HG02973 (cell line): ENCODE results near the gene ASL.
"Not testable (repeated sequence)": the region's sequence is repeated elsewhere in the genome, so short reads cannot be mapped to it uniquely, and the experiment has no call there.

Source experiments
- ATAC-seq: cut with Tn5 transposase; IDR thresholded peaks from one replicate; pipeline ENCODE4 v1.9.1; 2021; ENCODE audit warnings: moderate library complexity; ENCODE audit not compliant: unreplicated experiment

Gene ASL

DNA sequence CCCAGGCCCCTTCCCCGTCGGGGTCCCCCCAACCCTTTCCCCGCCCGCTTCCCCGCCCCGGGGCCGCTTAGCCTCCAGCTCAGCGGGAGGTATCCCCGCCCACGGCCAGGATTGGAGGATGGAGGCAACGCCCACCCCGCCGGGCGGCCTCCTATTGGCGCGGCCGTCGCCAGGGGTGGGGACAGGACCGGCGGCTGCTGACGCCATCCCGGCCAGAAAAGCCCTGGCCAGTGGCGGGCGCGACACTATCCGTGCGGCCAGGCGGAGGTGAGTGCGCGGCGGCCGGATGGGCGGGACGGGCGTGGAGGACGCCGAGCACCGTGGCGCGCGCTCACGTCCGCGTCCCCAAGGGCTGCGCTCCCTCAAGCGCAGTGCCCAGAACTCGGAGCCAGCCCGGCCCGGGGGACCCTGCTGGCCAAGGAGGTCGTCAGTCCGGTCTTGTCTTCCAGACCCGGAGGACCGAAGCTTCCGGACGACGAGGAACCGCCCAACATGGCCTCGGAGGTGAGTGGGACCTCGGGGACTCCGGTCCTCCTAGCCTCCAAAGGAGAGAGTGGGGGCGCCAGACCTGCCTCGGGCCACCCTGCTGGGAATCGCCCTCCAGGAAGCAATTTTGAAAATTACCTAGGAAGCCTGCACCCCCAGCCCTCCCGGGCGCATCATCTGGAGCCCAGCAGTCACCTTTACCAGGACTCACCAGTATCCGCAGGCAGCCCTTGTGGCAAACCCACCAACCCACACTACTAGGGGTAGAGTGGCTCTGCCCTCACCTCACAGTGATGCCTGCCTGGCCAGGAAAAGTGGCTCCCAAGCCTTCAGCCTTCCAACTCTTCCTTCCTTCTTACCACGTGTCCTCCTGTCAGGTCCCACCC is at the start of gene ASL:
TSS of gene ASL (plus strand) at position 230 of the 872 bp plus-strand sequence. CDS start at position 493, 263 bp downstream.
- ATAC-seq: peak; percentile 98

GRCh38 chr7:66028342-66028741 is 47.3 kb upstream of the ASL start:
- ATAC-seq: not testable (repeated sequence)

GRCh38 chr7:66033471-66034385 is 41.9 kb upstream of the ASL start:
- no peak for ATAC-seq

GRCh38 chr7:66034436-66035010 is 41.1 kb upstream of the ASL start:
- ATAC-seq: not testable (repeated sequence)

DNA sequence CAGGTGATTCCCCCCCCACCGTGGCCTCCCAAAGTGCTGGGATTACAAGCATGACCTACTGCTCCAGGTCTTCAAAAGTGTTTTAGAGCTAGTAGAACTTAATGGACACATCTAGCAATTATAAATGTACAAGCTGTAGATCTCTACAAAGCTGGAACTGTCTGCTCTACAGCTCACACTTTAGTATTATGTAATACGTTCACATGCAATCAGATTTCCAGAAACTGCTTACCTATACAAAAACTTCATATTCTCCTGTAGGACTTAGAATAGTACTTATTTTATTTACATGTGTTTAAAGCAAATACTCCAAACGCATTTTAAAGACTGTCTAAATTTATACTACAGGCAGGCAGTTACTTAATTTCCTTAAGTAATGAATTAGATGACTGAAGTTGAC is 39.2 kb upstream of the ASL start:
- ATAC-seq: no peak

- ATAC-seq: no peak
These were observed 38.8 kb upstream of the ASL start for GRCh38 chr7:66036788-66037187.

GRCh38 chr7:66039094-66039670 is 36.4 kb upstream of the ASL start:
- no peak for ATAC-seq

- ATAC-seq: no peak
These were observed 31.7 kb upstream of the ASL start for GRCh38 chr7:66043681-66044497.

GRCh38 chr7:66044498-66044854 is 31.1 kb upstream of the ASL start:
- ATAC-seq: not testable (repeated sequence)

- ATAC-seq: no peak
These were observed 28.2 kb upstream of the ASL start for GRCh38 chr7:66047426-66047825.

GRCh38 chr7:66049886-66050285 is 25.7 kb upstream of the ASL start:
- ATAC-seq: not testable (repeated sequence)

GRCh38 chr7:66050337-66050957 is 25.2 kb upstream of the ASL start:
- ATAC-seq: no peak

DNA sequence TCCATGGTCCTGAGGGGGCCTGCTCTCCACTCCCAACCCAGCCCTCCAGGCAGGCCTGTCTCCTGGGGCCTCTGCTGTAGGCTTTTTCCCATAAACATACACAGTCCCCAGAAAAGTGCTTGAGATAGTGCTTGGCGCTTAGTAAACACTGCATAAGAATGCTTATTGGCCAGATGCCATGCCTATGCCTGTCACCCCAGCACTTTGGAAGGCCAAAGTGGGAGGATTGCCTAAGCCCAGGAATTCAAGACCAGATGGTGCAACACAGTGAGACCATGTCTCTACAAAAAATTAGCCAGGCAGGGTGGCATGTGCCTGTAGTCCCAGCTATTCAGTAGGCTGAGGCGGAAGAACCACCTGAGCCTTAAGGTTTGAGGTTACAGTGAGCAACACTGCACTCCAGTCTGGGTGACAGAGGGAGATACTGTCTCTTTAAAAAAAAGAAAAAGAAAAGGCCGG is 24.6 kb upstream of the ASL start:
- ATAC-seq: no peak

DNA sequence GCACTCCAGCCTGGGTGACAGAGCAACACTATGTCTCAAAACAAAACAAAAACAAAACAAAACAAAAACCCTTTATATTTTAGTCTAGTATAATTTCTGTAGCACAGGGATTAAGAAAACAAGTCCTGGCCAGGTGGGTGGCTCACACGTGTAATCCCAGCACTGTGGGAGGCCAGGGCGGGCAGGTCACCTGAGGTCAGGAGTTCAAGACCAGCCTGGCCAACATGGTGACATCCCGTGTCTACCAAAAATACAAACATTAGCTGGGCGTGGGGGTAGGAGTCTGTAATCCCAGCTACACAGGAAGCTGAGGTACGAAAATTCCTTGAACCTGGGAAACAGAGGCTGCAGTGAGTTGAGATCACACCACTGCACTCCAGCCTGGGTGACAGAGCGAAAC is 23.2 kb upstream of the ASL start:
- no peak for ATAC-seq

DNA sequence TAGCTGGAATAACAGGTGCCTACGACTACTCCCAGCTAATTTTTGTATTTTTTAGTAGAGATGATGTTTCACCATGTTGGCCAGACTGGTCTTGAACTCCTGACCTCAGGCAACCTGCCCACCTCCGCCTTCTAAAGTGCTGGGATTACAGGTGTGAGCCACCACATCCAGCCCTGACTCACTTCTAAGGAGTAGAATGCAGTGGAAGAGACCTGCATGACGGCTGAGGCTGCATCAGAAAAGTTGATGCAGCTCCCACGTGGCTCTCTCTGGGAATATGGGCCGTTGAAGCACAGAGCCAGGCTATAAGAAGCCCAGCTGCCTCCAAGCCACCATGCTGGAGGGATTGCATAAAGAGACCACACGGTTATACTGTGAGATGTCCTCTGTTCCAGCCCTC is 21.6 kb upstream of the ASL start:
- ATAC-seq: no peak

GRCh38 chr7:66055321-66055956 is 20.2 kb upstream of the ASL start:
- ATAC-seq: peak; percentile 69

DNA sequence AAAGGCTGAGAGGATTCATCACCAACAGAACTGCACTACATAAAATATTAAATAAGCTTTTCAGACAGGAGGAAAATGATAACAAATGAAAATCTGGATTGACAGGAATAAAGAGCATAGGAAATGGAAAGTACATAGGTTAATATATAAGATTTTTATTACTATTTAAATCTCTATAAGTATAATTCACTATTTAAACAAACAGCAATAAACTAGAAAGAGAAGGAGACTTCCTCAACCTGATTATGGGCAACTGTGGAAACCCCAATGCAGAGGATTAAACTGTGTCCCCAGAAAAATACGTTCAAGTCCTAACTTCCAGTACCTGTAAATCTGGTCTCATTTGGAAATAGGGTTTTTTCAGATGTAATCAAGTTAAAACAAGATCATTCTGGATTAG is 14.8 kb upstream of the ASL start:
- ATAC-seq: no peak

- no peak for ATAC-seq
These were observed 5.9 kb upstream of the ASL start for GRCh38 chr7:66069732-66070131.

GRCh38 chr7:66070222-66070621 is 5.4 kb upstream of the ASL start:
- no peak for ATAC-seq
